ENCODE measurements around the gene AMIGO2. TPM values are rescaled to one million over a fixed set of nuclear protein-coding genes. Genes with fewer than 3 reads are reported as not detected.

Gene AMIGO2
- total RNA-seq, 4 donors from 2014 or later = 1.6 to 7.4 (median 3.1) TPM

- Histone ChIP-seq H3K9me3 (no peaks in the 10 kb centered on the region), H3K27me3 (no peaks in the 10 kb centered on the region), H3K36me3 (no peaks in the 10 kb centered on the region), H3K4me1 (no peaks in the 10 kb centered on the region), H3K4me3 (no peak overlapping the region), H3K27ac (no peak overlapping the region)
- TF ChIP-seq POLR2A (IDR thresholded peaks at IDR 0.05) = no peak
- DNase-seq = no peak
Measured at GRCh38 chr12:47028981-47029708, 50.6 kb downstream of the AMIGO2 start.

GRCh38 chr12:47028186-47028585 is 51.6 kb downstream of the AMIGO2 start:
- no peak overlapping the region for H3K27ac ChIP-seq
- no peak overlapping the region for H3K4me3 ChIP-seq
- DNase-seq = no peak
- TF ChIP-seq CTCF (IDR thresholded peaks at IDR 0.05) (no peak), POLR2A (IDR thresholded peaks at IDR 0.05) (no peak)
- H3K4me1 ChIP-seq = no peaks in the 10 kb centered on the region
- no peaks in the 10 kb centered on the region for H3K27me3 ChIP-seq
- H3K9me3 ChIP-seq = no peaks in the 10 kb centered on the region
- no peaks in the 10 kb centered on the region for H3K36me3 ChIP-seq

Other genes with a start within 250 kb of the AMIGO2 start
- 10 to 100 TPM in 1 of 4 donors, 1 to 10 TPM in 2, not detected in 1; 1.9 to 11.6 (median 2.3) TPM for gene PCED1B, start 338 bp downstream of the AMIGO2 start, total RNA-seq

All from Peyer's patch (tissue), 4 donors.